Activated CD8-positive, alpha-beta T cell treated with anti-CD3 and anti-CD28 coated beads for 36 hours (primary cell): ENCODE results near the gene PRSS56. TPM values are rescaled to one million over a fixed set of nuclear protein-coding genes. Genes with fewer than 3 reads are reported as not detected.
A peak's percentile ranks its signal among the peaks of the same experiment; 100 is the strongest.

Source experiments
- ATAC-seq: fragments of 200-7000 bp; cut with Tn5 transposase; one replicate; pipeline ENCODE4 v1.10.0; 2021; ENCODE audit warnings: mild to moderate bottlenecking, moderate library complexity
- CTCF ChIA-PET: fragments of 350-600 bp; sonication (Branson Sonifier 250); formaldehyde crosslinking; loops from one replicate; lab custom pipeline; 2021; ENCODE audit warnings: antibody characterized with exemption; lab: Charles Lee
- POLR2A ChIA-PET: fragments of 350-600 bp; sonication (Branson Sonifier 250); formaldehyde crosslinking; loops from one replicate; lab custom pipeline; 2021; ENCODE audit warnings: antibody characterized with exemption; lab: Charles Lee
- DNase-seq: peaks from one replicate; pipeline ENCODE4 v3.0.0-alpha.2; 2020
- H3K27ac Mint-ChIP-seq: one replicate; pipeline ENCODE4 v1.8.0; 2021; ENCODE audit warnings: mild to moderate bottlenecking, mixed read lengths
- H3K27me3 Mint-ChIP-seq: one replicate; pipeline ENCODE4 v1.8.0; 2021; ENCODE audit warnings: mixed read lengths
- H3K36me3 Mint-ChIP-seq: one replicate; pipeline ENCODE4 v1.8.0; 2021; ENCODE audit warnings: low read depth, mixed read lengths
- H3K4me1 Mint-ChIP-seq: one replicate; pipeline ENCODE4 v1.8.0; 2021; ENCODE audit warnings: low read depth, mixed read lengths
- H3K4me3 Mint-ChIP-seq: one replicate; pipeline ENCODE4 v1.8.0; 2021; ENCODE audit warnings: mild to moderate bottlenecking, moderate library complexity, mixed read lengths
- H3K9me3 Mint-ChIP-seq: one replicate; pipeline ENCODE4 v1.8.0; 2021; ENCODE audit warnings: mixed read lengths
- intact Hi-C: fragments of 100-400 bp; cut with micrococcal nuclease; formaldehyde crosslinking; loops from one replicate; pipeline ENCODE4 v1.10.0; 2022
- total RNA-seq, 2 experiments: library from RNA; stranded (reverse); gene quantifications; one replicate each; pipeline ENCODE4 v1.2.3, GENCODE V29; 2021
- TF ChIP-seq, protein P1 (sequence below): fragments of 200-600 bp; IDR thresholded peaks from one replicate; pipeline ENCODE4 v1.8.0; 2022; ENCODE audit warnings: antibody characterized with exemption, mild to moderate bottlenecking

The PRSS56 gene
- total RNA-seq, 2 experiments from 2014 or later, result not detected

DNA sequence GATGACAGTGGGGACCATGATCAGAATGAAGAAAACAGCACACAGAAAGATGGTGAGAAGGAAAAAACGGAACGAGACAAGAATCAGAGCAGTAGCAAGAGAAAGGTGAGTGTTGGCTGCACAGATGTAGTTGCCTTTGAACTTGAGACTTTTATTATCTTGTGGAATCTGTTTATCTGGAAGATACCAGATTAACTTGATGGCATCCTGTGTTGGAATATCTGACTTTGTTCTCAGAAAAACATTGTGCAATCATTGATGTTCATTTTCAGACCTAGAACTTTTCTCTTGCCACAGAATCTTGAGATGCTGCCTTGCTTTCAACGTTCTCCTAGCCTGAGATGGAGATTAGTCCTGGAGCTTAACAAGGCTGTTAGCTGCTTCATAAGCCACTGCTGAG, 36.2 kb downstream of the PRSS56 start:
- POLR2A ChIA-PET, result no interaction called here
- ATAC-seq, result no peak
- Mint-ChIP-seq H3K4me3 (no peak overlapping the region), H3K36me3 (peaks cover 40% of the 10 kb centered on the region), H3K27ac (peak overlapping the region; percentile 25), H3K4me1 (peaks cover 34% of the 10 kb centered on the region), H3K27me3 (no peaks in the 10 kb centered on the region), H3K9me3 (no peaks in the 10 kb centered on the region)
- intact Hi-C loops, result no loop called here
- TF ChIP-seq, protein P1, sequence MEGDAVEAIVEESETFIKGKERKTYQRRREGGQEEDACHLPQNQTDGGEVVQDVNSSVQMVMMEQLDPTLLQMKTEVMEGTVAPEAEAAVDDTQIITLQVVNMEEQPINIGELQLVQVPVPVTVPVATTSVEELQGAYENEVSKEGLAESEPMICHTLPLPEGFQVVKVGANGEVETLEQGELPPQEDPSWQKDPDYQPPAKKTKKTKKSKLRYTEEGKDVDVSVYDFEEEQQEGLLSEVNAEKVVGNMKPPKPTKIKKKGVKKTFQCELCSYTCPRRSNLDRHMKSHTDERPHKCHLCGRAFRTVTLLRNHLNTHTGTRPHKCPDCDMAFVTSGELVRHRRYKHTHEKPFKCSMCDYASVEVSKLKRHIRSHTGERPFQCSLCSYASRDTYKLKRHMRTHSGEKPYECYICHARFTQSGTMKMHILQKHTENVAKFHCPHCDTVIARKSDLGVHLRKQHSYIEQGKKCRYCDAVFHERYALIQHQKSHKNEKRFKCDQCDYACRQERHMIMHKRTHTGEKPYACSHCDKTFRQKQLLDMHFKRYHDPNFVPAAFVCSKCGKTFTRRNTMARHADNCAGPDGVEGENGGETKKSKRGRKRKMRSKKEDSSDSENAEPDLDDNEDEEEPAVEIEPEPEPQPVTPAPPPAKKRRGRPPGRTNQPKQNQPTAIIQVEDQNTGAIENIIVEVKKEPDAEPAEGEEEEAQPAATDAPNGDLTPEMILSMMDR, result no peak
- no peak for DNase-seq
- CTCF ChIA-PET, result no interaction called here

DNA sequence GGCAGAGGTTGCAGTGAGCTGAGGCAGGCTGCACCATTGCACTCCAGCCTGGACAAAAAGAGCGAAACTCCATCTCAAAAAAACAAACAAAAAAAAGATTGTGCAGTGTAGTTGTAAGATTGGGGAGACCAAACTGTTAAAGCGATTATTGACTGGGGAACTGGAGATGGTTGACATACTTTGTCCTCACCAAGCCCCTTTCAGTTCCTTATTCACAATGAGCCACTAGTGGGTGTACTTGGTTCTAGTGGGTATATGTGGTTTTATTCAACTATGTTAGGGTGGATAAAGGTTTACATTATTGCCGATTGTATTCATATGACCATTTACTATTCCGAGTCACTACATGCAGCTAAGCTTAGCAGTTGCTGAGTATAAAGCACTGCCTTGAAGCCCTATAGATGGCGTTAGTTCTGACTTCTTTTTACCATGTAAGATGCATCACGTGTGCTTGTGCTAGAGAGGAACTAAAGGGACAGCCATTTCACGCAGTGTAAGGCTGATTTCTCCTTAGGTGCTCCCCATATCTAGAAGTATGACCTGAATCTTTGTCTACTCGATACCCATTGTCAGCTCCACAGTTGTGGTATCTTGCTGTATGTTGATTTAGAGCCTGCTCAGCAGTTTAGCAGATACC, 42.4 kb downstream of the PRSS56 start:
- POLR2A ChIA-PET, result interaction anchor here (2.0 kb wide), 1 partner anchor 12 kb away, joined by 7 read pairs; the partner anchor contains the start of genes EIF4E2 and TIGD1

DNA sequence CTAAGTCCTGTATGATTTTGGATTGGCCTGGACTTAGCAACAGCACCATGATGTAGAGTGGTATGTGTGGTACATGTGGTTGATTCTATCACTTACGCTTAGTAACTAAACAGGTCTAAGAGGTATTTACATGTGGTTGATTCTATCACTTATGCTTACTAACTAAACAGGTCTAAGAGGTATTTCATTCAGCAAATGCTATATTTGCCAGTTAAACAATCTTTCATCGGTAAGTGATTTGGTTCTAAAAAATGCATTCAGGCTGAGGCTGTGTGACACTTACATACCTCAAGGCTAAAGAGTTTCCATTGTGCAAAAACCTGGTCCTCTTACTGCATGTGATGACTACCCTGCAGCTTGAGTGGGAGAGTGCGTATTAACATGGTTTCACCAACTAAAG, 43.4 kb downstream of the PRSS56 start:
- ChIA-PET CTCF (interaction anchor here (1.0 kb wide), 1 partner anchor 13 kb away, joined by 3 read pairs; the partner anchor contains the start of genes EIF4E2 and TIGD1), POLR2A (interaction anchor here (2.0 kb wide), 1 partner anchor 13 kb away, joined by 7 read pairs; the partner anchor contains the start of genes EIF4E2 and TIGD1)
- ATAC-seq (no peak), DNase-seq (no peak)
- H3K27ac Mint-ChIP-seq, result no peak overlapping the region
- peaks cover 42% of the 10 kb centered on the region for H3K36me3 Mint-ChIP-seq
- TF ChIP-seq, protein P1, result no peak
- no peaks in the 10 kb centered on the region for H3K27me3 Mint-ChIP-seq
- intact Hi-C loops, result no loop called here
- no peaks in the 10 kb centered on the region for H3K9me3 Mint-ChIP-seq
- no peak overlapping the region for H3K4me3 Mint-ChIP-seq
- H3K4me1 Mint-ChIP-seq, result no peaks in the 10 kb centered on the region

More for the DNA sequence above, 42.4 kb downstream of the PRSS56 start:
- CTCF ChIA-PET, result interaction anchor here (1.2 kb wide), 1 partner anchor 12 kb away, joined by 4 read pairs; the partner anchor contains the start of genes EIF4E2 and TIGD1
- no peak overlapping the region for H3K27ac Mint-ChIP-seq
- H3K4me3 Mint-ChIP-seq, result no peak overlapping the region
- H3K4me1 Mint-ChIP-seq, result no peaks in the 10 kb centered on the region
- intact Hi-C loops, result no loop called here
- TF ChIP-seq, protein P1, result no peak
- H3K36me3 Mint-ChIP-seq, result peaks cover 38% of the 10 kb centered on the region
- H3K9me3 Mint-ChIP-seq, result no peaks in the 10 kb centered on the region
- no peaks in the 10 kb centered on the region for H3K27me3 Mint-ChIP-seq
- ATAC-seq (no peak), DNase-seq (no peak)

DNA sequence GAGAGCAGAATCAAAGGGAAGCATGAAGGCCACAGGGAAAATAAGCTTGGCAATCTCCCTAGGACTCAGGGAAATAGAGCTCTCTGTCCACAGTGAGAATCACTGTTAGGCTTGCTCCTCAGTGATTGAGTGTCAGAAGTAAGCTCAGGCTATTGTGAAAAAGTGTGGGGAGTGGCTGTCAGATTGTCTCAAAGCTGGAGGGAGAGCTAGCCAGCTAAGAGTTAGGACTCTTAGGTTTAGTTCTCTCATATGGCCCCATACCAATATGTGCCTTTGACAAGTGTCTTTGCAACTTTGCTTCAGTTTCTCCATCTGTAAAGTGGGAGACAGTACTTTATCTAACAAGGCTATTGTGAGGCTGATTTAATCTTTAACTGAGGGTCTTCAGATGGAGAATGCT, 47.5 kb downstream of the PRSS56 start:
- Mint-ChIP-seq H3K27ac (no peak overlapping the region), H3K36me3 (peaks cover 48% of the 10 kb centered on the region), H3K27me3 (no peaks in the 10 kb centered on the region), H3K4me3 (no peak overlapping the region), H3K9me3 (no peaks in the 10 kb centered on the region), H3K4me1 (no peaks in the 10 kb centered on the region)
- CTCF ChIA-PET, result interaction anchor here (0.8 to 1.2 kb wide), 2 partner anchors 43 to 45 kb away, joined by 3 to 5 read pairs; no protein-coding TSS in a partner anchor
- intact Hi-C loops, result no loop called here
- TF ChIP-seq, protein P1, result no peak
- ATAC-seq (no peak), DNase-seq (no peak)
- POLR2A ChIA-PET, result interaction anchor here (0.6 kb wide), 1 partner anchor 1125 kb away, joined by 5 read pairs; no protein-coding TSS in a partner anchor

DNA sequence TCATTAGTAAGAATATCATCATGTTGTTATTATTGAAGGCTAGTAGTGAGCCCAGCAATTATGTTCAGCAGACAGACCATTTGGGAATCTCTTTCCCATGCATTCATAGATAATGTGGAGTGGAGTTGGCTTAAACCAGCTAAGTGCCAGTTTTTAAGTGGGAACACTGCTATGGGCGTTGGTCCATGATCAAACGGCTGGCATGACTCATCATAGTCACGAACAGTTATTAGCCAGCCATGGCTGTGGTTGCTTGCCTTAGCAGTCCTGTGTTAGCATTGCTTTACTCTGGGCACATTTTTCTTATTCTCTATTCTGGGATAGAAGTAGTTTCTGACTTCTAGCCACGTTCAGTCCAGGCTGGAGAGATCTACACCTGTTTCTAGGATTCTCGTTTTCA, 48.0 kb downstream of the PRSS56 start:
- H3K4me1 Mint-ChIP-seq, result no peaks in the 10 kb centered on the region
- no peaks in the 10 kb centered on the region for H3K9me3 Mint-ChIP-seq
- H3K4me3 Mint-ChIP-seq, result no peak overlapping the region
- peaks cover 51% of the 10 kb centered on the region for H3K36me3 Mint-ChIP-seq
- DNase-seq (no peak), ATAC-seq (no peak)
- intact Hi-C loops, result no loop called here
- no peak overlapping the region for H3K27ac Mint-ChIP-seq
- CTCF ChIA-PET, result interaction anchor here (0.8 to 1.2 kb wide), 2 partner anchors 43 to 46 kb away, joined by 3 to 5 read pairs; no protein-coding TSS in a partner anchor
- TF ChIP-seq, protein P1, result no peak
- POLR2A ChIA-PET, result interaction anchor here (0.6 kb wide), 1 partner anchor 1125 kb away, joined by 5 read pairs; no protein-coding TSS in a partner anchor
- no peaks in the 10 kb centered on the region for H3K27me3 Mint-ChIP-seq
